HG03354 (cell line): ENCODE data around the gene PHF20.
"Not testable (repeated sequence)": the region's sequence is repeated elsewhere in the genome, so short reads cannot be mapped to it uniquely, and the experiment has no call there.

Source experiments
- ATAC-seq: cut with Tn5 transposase; IDR thresholded peaks from one replicate; pipeline ENCODE4 v1.9.1; 2021; ENCODE audit warnings: mild to moderate bottlenecking; ENCODE audit not compliant: unreplicated experiment, poor library complexity, severe bottlenecking

Gene PHF20

GRCh38 chr20:35772563-35773058 is 796 bp downstream of the PHF20 start:
- no peak for ATAC-seq

GRCh38 chr20:35773154-35773751 is 1.4 kb downstream of the PHF20 start:
- peak; percentile 33 for ATAC-seq

- ATAC-seq: no peak
These were observed 2.6 kb downstream of the PHF20 start for GRCh38 chr20:35774391-35774790.

GRCh38 chr20:35776513-35777101 is 4.8 kb downstream of the PHF20 start:
- no peak for ATAC-seq

- ATAC-seq: not testable (repeated sequence)
These were observed 12.0 kb downstream of the PHF20 start for GRCh38 chr20:35783811-35784210.

GRCh38 chr20:35785541-35785940 is 13.7 kb downstream of the PHF20 start:
- ATAC-seq: not testable (repeated sequence)

GRCh38 chr20:35788796-35789195 is 17.0 kb downstream of the PHF20 start:
- ATAC-seq: no peak

GRCh38 chr20:35791097-35791496 is 19.3 kb downstream of the PHF20 start:
- no peak for ATAC-seq

- no peak for ATAC-seq
These were observed 20.0 kb downstream of the PHF20 start for GRCh38 chr20:35791821-35792220.

- ATAC-seq: no peak
These were observed 20.9 kb downstream of the PHF20 start for GRCh38 chr20:35792740-35793139.

- ATAC-seq: no peak
These were observed 24.8 kb downstream of the PHF20 start for GRCh38 chr20:35796571-35796970.

- ATAC-seq: no peak
These were observed 30.1 kb downstream of the PHF20 start for GRCh38 chr20:35801865-35802264.

- ATAC-seq: no peak
These were observed 34.3 kb downstream of the PHF20 start for GRCh38 chr20:35806075-35806474.

GRCh38 chr20:35807877-35808276 is 36.1 kb downstream of the PHF20 start:
- ATAC-seq: no peak

GRCh38 chr20:35820715-35821114 is 48.9 kb downstream of the PHF20 start:
- ATAC-seq: no peak

- no peak for ATAC-seq
These were observed 50.0 kb downstream of the PHF20 start for GRCh38 chr20:35821807-35822242.

GRCh38 chr20:35823147-35823546 is 51.3 kb downstream of the PHF20 start:
- no peak for ATAC-seq

GRCh38 chr20:35823937-35824336 is 52.1 kb downstream of the PHF20 start:
- ATAC-seq: no peak

GRCh38 chr20:35826397-35826998 is 54.7 kb downstream of the PHF20 start:
- no peak for ATAC-seq

GRCh38 chr20:35828434-35828833 is 56.6 kb downstream of the PHF20 start:
- no peak for ATAC-seq

GRCh38 chr20:35828916-35829315 is 57.1 kb downstream of the PHF20 start:
- no peak for ATAC-seq
